ENCODE data around the gene TRIM3.

TRIM3 gene

GRCh38 chr11:6437423-6437822 lies 36.3 kb downstream of the TRIM3 start:
- DNase-seq = no peak

GRCh38 chr11:6433998-6434660 lies 39.6 kb downstream of the TRIM3 start:
- DNase-seq = no peak

DNA sequence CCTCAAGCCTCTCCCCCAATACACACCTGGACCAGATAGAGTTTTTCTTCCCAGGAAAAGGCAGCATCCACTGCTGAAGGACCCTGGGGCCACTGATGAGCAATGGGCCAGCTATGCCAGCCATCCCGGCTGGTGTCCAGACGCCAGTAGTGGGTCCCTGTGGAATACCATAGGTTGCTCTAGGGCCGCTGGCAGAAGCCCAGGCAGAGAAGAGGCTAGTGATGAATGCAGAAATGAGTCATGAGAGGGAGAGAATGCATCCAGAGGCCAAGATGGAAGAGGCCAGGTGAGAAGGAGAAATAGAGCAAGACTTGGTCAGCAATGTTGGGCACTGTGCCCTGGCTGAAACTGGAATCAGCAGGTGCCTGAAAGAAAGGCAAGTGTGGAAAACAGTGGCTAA lies 41.9 kb downstream of the TRIM3 start:
- DNase-seq = no peak

GRCh38 chr11:6427516-6427915 lies 46.2 kb downstream of the TRIM3 start:
- DNase-seq = no peak

DNA sequence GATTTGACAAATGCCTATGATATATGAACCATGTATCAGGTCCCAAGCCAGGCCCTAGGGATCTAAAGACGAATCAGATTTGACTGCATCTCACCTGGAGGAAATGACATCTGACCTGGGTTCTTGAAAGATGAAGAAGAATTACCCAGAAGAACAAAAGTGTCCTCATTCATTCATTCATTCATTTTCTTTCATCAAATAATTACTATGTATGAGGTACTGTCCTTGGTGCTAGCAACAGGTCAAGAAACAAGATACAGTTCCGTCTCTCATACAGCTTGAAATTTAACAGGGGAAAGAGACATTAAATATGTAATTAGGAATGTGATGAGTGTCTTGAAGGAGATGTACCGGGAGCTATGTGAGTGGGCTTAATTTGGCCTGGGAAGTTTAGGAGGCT lies 53.1 kb downstream of the TRIM3 start:
- no peak for DNase-seq

- DNase-seq = no peak
Measured at GRCh38 chr11:6419009-6419631, 54.6 kb downstream of the TRIM3 start, which contains the start of gene APBB1. APBB1 (minus strand) TSS chr11:6419094; CDS start chr11:6411347, 7,747 bp downstream.

DNA sequence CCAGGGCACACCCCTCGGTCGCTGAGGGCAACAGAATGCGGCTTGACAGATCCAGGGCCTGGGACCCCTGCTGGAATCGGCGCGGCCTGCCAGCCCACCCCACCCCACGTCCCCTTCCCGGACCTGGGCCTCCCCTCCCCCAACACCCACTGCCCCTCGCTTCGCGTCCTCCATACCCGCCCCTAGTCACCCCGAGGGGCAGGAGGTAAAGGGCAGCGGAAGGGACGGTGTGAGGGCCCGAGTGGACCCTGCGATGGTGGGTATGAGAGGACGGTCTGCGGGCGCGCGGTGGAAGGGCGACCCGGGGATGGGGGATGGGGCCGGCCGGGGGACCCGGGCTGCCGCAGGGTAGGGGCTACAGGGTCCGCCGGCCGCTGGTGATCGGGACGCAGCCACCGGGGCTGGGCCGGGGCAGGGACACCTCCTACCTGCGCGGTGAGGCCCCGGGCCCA lies 55.2 kb downstream of the TRIM3 start:
- no peak for DNase-seq

DNA sequence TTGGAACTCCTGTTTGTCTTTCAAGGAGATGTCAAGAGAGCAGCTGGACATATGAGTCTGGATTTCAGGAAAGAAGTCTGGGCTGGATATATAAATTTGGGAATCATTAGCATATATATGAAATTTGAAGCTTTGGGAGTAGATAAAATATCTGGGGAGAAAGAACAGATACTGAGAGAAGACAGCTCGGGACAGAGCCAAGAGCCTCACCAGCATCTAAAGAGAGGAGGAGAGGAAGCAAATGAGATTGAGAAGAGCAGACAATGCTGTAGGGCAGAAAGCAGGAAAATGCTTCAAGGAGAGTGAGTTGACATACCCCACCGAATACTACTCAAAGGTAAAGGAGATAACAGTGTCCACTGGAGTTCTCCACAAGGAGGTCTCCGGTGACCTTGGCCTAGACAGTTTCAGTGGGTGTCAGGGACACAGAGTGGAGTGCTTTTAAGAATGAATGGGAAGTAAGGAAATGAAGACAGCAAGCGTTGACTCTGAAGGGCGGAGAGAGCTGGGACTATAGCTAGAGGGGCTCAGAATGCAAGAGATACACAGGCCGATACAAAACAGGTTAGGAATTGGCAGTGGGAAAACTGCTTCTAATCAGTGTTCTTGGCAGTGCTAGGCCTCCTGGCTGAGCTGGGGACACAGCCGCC lies 55.7 kb downstream of the TRIM3 start:
- DNase-seq = no peak

DNA sequence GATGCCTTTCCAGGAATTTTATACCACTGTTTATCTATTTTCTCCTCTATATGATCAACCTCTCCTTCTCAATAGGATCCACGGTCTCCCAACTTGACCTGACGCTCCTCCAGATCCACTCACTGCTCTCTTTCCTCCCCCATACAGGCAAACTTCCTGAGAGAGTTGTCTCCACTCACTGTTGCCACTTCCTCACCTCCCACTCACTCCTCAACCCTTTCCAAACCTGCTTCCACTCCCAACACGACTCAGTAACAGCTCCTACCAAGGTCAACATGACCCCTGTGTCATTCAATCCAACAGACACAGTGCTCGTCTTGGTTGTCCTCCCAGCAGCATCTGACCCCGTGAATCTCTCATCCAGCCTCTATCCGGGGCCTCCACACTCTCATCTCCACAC lies 57.9 kb downstream of the TRIM3 start:
- DNase-seq = no peak

GRCh38 chr11:6414874-6415328 lies 58.8 kb downstream of the TRIM3 start:
- peak; percentile 78 to 81 for DNase-seq

GRCh38 chr11:6413791-6414201 lies 59.9 kb downstream of the TRIM3 start:
- no peak for DNase-seq

DNA sequence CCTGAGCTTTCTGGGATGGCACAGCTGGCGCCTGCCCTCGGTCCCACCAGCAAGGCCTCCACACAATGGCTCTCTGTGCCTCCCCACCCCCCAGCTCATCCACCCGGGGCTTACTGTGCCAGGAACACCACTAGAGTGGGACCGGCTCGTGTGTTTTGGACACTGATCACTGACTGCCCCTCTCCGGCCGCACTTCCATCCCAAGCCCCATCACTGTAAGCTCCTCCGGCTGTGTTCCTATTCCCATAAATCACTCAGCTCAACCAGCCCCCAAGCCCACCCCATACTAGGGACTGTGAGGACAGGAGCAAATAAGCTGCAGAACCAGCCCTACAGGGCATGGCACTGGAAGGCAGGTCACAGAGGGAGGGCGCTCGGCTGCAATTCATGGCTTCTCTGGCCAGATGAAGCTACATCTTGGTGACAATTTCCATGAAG lies 62.1 kb downstream of the TRIM3 start:
- no peak for DNase-seq

DNA sequence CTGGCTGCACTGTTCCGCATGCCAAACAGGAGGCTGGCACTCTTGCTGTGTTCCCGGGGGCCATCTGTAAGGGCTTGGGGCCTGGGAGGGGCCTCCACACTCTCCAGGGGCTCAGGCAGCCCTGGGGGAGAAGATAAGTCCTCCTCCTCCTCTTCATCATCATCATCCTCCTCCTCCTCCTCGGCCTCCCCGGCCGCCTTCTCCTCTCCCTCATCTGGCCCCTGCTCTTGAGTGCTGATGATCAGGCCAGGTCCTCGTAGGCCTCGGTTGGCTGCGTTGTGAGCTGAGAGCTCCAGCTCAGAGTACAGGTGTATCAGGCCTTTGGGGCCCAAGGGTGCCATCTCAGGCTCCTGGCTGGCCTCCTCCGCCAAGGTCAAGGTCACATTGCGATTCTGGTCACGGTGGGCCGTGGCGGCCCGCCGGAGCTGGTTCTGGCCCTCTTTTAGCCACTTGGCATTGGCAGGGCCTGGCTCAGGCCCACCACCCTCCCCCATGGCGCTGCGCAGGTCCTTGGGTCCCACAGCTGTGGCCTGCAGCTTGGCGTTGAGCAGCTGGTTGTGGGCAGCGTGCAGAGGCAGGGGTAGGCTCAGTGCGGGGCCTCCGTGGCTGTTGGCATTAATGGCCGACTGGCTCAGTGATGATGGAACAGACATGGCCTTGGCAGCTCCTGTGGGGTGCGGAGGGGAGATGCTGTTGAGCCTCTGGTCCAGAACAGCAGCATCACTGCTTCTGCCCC lies 62.9 kb downstream of the TRIM3 start:
- DNase-seq = no peak

DNA sequence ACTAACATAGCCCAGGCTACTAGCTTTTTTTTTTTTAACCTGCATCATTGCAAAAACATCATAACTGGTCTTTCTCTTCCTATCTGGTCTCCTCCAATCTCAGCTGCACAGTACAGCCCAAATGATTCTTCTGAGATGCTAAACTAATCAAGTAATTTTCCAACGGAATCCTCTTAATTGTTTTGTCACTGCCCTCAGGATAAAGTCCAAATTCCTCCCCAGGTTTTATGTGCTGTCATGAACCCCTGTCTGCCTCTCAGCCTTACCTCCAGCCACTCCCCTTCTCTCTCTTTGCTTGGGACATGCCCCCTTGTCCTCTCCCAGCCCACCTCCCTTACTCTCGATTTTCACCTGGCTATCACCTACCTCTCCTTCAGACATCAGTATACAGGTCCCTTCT lies 67.4 kb downstream of the TRIM3 start:
- DNase-seq = no peak

DNA sequence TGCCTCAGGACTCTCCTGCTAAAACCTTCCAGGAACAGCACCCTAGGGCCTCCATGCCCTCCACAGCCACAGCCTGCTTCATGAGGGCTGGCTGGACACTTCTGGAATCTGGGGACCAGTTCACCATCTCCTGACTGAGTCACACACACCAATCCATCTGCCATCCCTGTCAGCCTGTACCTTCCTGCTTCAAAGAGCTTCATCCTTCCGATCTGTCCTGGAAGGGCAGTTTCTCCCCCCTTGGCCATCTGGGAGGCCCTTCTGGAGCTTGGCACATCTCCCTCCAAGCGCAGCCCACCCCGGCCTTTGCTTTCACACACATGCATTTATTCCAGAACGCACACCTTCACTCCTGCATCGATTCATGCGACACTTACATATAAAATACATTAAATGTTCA lies 67.9 kb downstream of the TRIM3 start:
- no peak for DNase-seq

DNA sequence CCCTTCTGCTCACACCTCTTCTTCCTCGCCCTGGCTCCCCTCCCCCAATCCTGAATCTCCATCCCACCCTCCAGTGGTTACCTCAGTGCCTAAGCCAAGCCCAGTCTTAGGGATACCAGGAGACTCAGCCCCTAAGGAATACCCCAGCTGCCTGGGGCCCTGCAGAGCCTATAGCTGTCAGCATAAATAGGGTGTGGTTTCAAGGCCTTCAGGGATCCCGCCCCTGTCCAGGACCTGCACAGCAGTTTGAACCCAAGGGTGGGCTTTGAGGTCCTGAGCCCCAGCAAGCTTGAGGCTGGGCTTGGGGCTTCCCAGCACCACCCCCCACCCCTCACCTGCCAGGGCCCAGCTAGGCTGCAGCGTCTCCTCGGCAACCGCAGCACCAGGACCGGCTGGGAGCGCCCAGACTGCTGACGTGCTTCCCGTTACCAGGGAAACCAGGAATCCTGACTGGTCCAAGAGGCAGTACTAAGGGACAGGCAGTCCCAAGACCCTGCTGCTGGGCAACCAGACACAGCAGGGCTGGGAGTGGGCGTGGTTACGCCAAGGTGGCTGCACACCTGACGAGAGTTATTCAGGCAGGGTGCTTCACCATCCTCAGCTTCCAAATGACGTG lies 68.6 kb downstream of the TRIM3 start:
- DNase-seq = no peak

- DNase-seq = no peak
Measured at GRCh38 chr11:6404342-6405051, 69.2 kb downstream of the TRIM3 start.

GRCh38 chr11:6403539-6403938 lies 70.2 kb downstream of the TRIM3 start:
- no peak for DNase-seq

DNA sequence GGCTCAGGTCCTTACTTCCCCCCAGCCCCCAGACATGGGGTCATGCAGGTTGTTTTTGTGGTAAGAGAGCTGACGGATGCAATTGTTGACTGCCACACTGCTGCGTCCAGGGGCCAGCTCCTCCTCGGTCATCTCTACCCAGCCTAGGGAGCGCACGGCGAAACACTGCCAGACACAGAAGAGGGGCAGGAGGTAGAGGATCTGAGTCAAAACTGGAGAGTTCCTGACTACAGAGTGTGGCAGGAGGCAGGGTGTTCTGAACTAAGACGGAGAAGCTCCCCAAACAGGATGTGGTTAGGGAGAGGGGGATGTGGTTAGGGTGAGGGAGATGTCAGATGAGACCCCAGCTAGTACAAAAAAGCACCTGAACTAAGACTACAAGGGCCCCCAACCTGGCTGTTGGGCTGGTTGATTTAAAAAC lies 71.2 kb downstream of the TRIM3 start:
- DNase-seq = no peak

DNA sequence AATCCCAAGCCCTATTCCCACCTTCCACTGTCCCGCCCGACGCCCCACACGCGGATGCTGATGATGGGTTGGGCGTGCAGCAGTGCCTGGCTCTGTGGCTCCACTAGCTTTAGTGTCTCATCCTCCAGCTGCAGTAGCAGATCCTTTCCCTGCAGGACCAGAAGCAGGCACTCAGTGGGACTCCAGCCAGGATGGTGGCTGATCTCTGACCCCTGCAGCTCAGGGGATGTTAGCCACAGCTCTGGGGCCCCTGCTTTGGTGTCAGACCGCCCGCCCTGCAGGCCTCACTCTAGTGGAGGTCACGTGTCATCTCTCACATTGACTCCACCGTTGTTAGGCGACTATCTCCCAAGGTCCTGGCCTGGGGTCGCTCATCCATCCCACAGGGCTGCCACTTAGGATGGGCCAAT lies 71.7 kb downstream of the TRIM3 start:
- no peak for DNase-seq

GRCh38 chr11:6401464-6401863 lies 72.3 kb downstream of the TRIM3 start:
- DNase-seq = no peak

Measured in AML-193 (cell line).